GM12801 (cell line): Measurements from ENCODE around the gene UBE3B.

Experiments used
- CTCF ChIP-seq: IDR thresholded peaks from one replicate; pipeline ENCODE4 v1.5.1; 2011; ENCODE audit warnings: control low read depth; ENCODE audit not compliant: insufficient read length; ENCODE audit errors: extremely low read depth

The UBE3B gene

DNA sequence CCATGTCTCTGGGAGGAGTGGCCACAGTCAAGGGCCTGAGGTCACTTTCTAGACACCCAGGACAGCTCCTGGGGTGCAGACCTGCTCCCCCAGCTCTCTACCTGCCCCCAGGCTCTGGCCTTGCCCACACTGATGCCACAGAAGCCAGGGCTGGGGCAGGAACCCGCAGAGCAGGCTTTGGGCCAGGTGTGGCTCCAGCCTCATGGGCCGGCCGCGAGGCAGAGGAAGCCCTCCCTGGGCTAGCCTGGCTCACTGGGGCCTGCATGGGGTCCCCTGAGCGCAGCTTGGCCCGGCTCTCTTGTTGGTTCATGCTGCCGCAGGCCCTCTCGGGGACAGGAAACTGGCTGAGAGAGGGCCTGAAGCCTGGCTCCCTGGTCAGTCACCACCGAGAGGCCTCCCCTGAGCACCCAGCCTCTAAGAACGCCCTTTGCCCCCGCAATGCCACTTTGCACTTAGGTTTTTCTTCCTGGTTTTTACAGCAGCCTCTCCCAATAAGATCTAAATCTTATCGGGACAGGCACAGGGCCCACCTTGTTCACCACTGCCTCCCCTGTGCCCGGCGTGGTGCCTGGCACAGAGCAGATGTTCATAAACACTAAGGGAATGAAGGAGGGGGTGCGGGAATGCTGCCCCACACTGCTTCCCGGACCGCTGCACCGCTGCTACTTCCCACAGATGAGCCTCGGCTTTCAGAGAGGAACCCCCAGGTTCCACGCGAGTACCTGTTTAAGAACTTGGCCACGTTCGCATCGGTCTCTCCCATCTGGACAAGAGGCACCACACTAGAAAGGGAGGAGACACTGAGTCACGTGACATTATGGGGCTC is 81.2 kb downstream of the UBE3B start:
- TF ChIP-seq CTCF: no peak

- no peak for TF ChIP-seq CTCF
These were observed 81.7 kb downstream of the UBE3B start for GRCh38 chr12:109559200-109559505.

- TF ChIP-seq CTCF: no peak
These were observed 82.2 kb downstream of the UBE3B start for GRCh38 chr12:109559601-109560000.

- TF ChIP-seq CTCF: no peak
These were observed 83.7 kb downstream of the UBE3B start for GRCh38 chr12:109560867-109561710.

GRCh38 chr12:109561711-109562030 is 84.2 kb downstream of the UBE3B start:
- no peak for TF ChIP-seq CTCF

DNA sequence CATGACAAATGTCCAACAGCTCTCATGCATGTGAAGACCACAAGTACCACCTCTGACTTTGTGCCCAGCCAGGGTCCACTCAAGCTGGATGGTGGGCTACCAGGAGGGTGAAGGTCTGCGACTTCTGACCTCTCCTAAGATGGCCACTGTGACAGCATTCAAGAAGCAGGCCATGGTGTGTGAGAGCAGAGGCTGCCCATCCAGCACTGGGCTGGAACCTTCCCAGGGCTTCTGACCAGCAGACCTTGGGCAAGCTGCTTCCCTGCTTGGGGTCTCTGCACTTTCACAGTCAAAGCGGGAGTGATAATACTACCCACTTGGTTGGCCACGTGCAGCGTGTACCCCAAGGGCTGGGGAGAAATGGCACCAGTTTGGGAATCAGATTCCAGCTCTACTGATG is 85.4 kb downstream of the UBE3B start:
- TF ChIP-seq CTCF: no peak

- TF ChIP-seq CTCF: no peak
These were observed 86.2 kb downstream of the UBE3B start for GRCh38 chr12:109563291-109564284.
